GM23338 (cell line): ENCODE data around the gene SPATA9. TPM values are rescaled to one million over a fixed set of nuclear protein-coding genes. Genes with fewer than 3 reads are reported as not detected.

Source experiments
- ATAC-seq: fragments of 200-7000 bp; cut with Tn5 transposase; 3 replicates; pipeline ENCODE4 v1.9.1; 2020
- DNase-seq: peaks from one replicate; pipeline ENCODE4 v3.0.0-alpha.2; 2015; ENCODE audit warnings: low spot score
- H2AFZ ChIP-seq: fragments of 200-600 bp; sonication (generic); 2 replicates; pipeline ENCODE4 v1.8.0; 2016; ENCODE audit warnings: antibody characterized with exemption, mild to moderate bottlenecking, moderate library complexity
- H3F3A ChIP-seq: fragments of 200-600 bp; sonication (generic); replicated peaks from 2 replicates; pipeline ENCODE4 v1.8.0; 2017; ENCODE audit warnings: antibody characterized with exemption, mixed run types, low read depth
- H3K27ac ChIP-seq: fragments of 200-600 bp; sonication (generic); 2 replicates; pipeline ENCODE4 v1.6.1; 2016; ENCODE audit warnings: low read depth
- H3K27me3 ChIP-seq: fragments of 200-600 bp; sonication (generic); 2 replicates; pipeline ENCODE4 v1.8.0; 2016; ENCODE audit warnings: mild to moderate bottlenecking, mixed run types, moderate library complexity; ENCODE audit not compliant: insufficient read depth
- H3K36me3 ChIP-seq: fragments of 200-600 bp; sonication (generic); 2 replicates; pipeline ENCODE4 v1.8.0; 2016; ENCODE audit warnings: mild to moderate bottlenecking; ENCODE audit not compliant: insufficient read depth
- H3K4me1 ChIP-seq: fragments of 200-600 bp; sonication (generic); 2 replicates; pipeline ENCODE4 v1.8.0; 2016; ENCODE audit warnings: mild to moderate bottlenecking, moderate library complexity; ENCODE audit not compliant: insufficient read depth
- H3K4me2 ChIP-seq: fragments of 200-600 bp; sonication (generic); 2 replicates; pipeline ENCODE4 v1.7.1; 2017; ENCODE audit warnings: mixed run types
- H3K4me3 ChIP-seq: fragments of 200-600 bp; sonication (generic); 2 replicates; pipeline ENCODE4 v1.6.1; 2016; ENCODE audit warnings: mixed run types
- H3K79me2 ChIP-seq: fragments of 200-600 bp; sonication (generic); replicated peaks from 2 replicates; pipeline ENCODE4 v1.8.0; 2017; ENCODE audit warnings: mild to moderate bottlenecking; ENCODE audit not compliant: insufficient read depth
- H3K9me2 ChIP-seq: fragments of 200-600 bp; sonication (generic); 2 replicates; pipeline ENCODE4 v1.8.0; 2017; ENCODE audit not compliant: insufficient read depth
- H4K20me1 ChIP-seq: fragments of 200-600 bp; sonication (generic); replicated peaks from 2 replicates; pipeline ENCODE4 v1.8.0; 2017; ENCODE audit warnings: mild to moderate bottlenecking; ENCODE audit not compliant: insufficient read depth
- H3K27ac Mint-ChIP-seq: 2 replicates; pipeline ENCODE4 v1.8.0; 2020; ENCODE audit warnings: inconsistent platforms, mild to moderate bottlenecking, moderate library complexity, mixed read lengths
- H3K27me3 Mint-ChIP-seq: 3 replicates; pipeline ENCODE4 v1.8.0; 2022; ENCODE audit warnings: low read depth, mild to moderate bottlenecking, moderate library complexity, mixed read lengths, inconsistent platforms; ENCODE audit not compliant: insufficient read depth, poor library complexity
- H3K36me3 Mint-ChIP-seq: 3 replicates; pipeline ENCODE4 v1.8.0; 2021; ENCODE audit warnings: low read depth, mild to moderate bottlenecking, inconsistent platforms, moderate library complexity, mixed read lengths
- H3K4me1 Mint-ChIP-seq: 3 replicates; pipeline ENCODE4 v1.8.0; 2020; ENCODE audit warnings: mild to moderate bottlenecking, inconsistent platforms, mixed read lengths
- H3K4me3 Mint-ChIP-seq: 3 replicates; pipeline ENCODE4 v1.8.0; 2021; ENCODE audit warnings: moderate library complexity, mild to moderate bottlenecking, inconsistent platforms, mixed read lengths
- H3K9me3 Mint-ChIP-seq: 3 replicates; pipeline ENCODE4 v1.8.0; 2020; ENCODE audit warnings: moderate library complexity, mild to moderate bottlenecking, inconsistent platforms, mixed read lengths
- CTCF ChIP-seq, 2 experiments: fragments of 200-600 bp in 1 of 2; sonication (generic) in 1 of 2; conservative IDR thresholded peaks; 2 replicates each; pipeline versions ENCODE4 v1.5.1 to v1.6.1; 2016 to 2017; ENCODE audit warnings: antibody characterized with exemption in 2 of 2, low read depth in 2 of 2, mild to moderate bottlenecking in 2 of 2, moderate library complexity in 1 of 2
- EZH2phosphoT487 ChIP-seq: fragments of 200-600 bp; sonication (generic); IDR thresholded peaks from one replicate; pipeline ENCODE4 v1.8.1; 2018; ENCODE audit warnings: antibody characterized with exemption; ENCODE audit not compliant: unreplicated experiment
- JUNB ChIP-seq: IDR thresholded peaks from one replicate; pipeline ENCODE4 v1.6.1; 2016; ENCODE audit warnings: antibody characterized with exemption; ENCODE audit not compliant: unreplicated experiment
- NANOG ChIP-seq: IDR thresholded peaks from 2 replicates; pipeline ENCODE4 v1.6.1; 2016; ENCODE audit warnings: antibody characterized with exemption, borderline replicate concordance
- STAT1 ChIP-seq: IDR thresholded peaks from one replicate; pipeline ENCODE4 v1.6.1; 2016; ENCODE audit warnings: antibody characterized with exemption; ENCODE audit not compliant: unreplicated experiment
- ZNF462 ChIP-seq: fragments of 250-450 bp; sonication (Bioruptor Pico); IDR thresholded peaks from 2 replicates; pipeline ENCODE4 v1.5.0; 2020; ENCODE audit warnings: mild to moderate bottlenecking, moderate library complexity
- polyA plus RNA-seq: library from polyadenylated mRNA; unstranded; fragments of >200 nt; fragmentation: Nextera tagmentation; extraction: Ambion mirVana; gene quantifications from 2 replicates; pipeline ENCODE4 v1.2.1, GENCODE V29; 2016
- total RNA-seq: library from RNA; depleted of rRNA; stranded (reverse); fragments of >200 nt; shearing (Covaris generic); gene quantifications from 2 replicates; pipeline ENCODE4 v1.2.3, GENCODE V29; 2014

The SPATA9 gene
- total and polyA plus RNA-seq, 2 experiments from 2014 or later = not detected

DNA sequence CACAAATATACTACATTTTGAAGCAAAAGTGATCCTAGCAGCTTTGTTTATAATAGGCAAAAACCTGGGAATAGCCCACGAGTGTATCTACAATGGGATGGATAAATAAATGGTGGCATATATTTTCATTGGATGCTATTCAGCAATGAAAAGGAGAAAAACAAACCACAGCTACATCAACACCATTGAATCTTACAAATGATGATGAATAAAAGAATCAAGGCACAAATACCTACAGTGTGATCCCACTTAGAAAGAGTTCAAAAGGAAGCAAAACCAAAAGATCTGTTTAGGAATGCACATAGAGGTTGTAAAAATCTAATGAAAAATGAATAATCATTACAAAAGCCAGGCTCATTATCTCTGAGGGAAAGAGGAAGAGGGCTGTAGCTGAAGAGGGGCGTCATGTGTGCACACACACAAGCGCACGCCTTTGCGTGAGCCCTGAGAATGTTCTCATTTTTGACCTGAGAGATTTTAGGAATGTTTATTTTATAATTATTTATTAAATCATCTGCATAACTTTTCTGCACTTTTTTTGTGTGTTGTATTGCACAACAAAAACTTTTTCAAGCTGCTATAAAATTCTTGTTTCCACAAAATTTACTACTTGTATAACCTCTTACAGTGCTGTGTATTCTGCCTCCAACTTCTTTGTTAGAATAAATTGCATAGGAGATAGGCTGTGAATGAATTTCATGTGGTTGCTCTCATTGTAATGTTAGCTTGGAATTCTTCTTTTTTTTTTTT lies 42.5 kb upstream of the SPATA9 start:
- Histone ChIP-seq H3K4me1 (peaks cover 35% of the 10 kb centered on the region), H3K27me3 (peaks cover 33% of the 10 kb centered on the region), H2AFZ (no peak overlapping the region), H3F3A (no peaks in the 10 kb centered on the region), H3K4me3 (no peak overlapping the region), H3K36me3 (no peaks in the 10 kb centered on the region), H3K27ac (no peak overlapping the region), H3K9me2 (no peaks in the 10 kb centered on the region), H3K4me2 (no peak overlapping the region), H3K79me2 (no peaks in the 10 kb centered on the region), H4K20me1 (no peaks in the 10 kb centered on the region)
- peaks cover 7% of the 10 kb centered on the region for H3K27me3 Mint-ChIP-seq
- TF ChIP-seq CTCF (conservative IDR thresholded peaks at IDR 0.05; ENCODE audit: low read depth in 2 of 2) = no peak
- H3K36me3 Mint-ChIP-seq = no peaks in the 10 kb centered on the region
- no peak for ATAC-seq
- H3K27ac Mint-ChIP-seq = no peak overlapping the region
- H3K9me3 Mint-ChIP-seq = no peaks in the 10 kb centered on the region
- no peak for DNase-seq
- H3K4me1 Mint-ChIP-seq = peaks cover 57% of the 10 kb centered on the region
- no peak overlapping the region for H3K4me3 Mint-ChIP-seq

DNA sequence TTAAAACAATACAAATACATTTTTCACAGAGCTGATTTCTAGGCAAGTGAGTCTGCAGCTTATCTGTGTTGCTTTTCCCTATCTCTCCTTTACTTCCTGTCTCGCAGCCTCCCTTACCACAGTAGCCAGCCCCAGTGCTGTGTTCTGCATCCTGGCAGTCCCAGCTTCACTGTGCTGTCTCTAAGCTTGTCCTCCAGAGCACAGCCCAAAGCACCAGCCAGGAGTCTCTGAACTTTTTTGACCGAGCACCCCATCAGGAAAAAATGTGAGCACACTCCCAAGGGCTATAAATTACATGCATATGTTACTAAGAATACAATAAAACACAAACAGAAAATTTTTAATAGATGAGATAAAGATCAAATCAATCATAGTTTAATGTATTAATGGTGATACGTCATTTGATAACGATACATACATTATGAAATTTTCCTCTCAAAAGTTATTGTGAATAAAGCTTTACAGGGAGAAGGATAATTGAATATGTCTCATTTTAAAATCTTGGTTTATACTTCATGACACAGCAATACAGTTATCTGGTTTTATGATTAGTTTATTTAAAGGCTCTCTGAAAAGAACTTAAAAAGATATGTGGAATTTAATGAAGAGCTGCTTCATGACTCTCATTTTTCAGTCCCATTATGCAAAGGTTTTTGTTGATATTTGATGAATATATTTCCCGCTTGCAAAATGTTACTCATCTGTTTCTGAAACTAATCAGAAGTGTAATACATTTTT lies 41.0 kb upstream of the SPATA9 start:
- H3K27ac Mint-ChIP-seq = no peak overlapping the region
- Histone ChIP-seq H3F3A (no peaks in the 10 kb centered on the region), H3K27ac (no peak overlapping the region), H3K36me3 (no peaks in the 10 kb centered on the region), H3K4me2 (no peak overlapping the region), H3K27me3 (peaks cover 19% of the 10 kb centered on the region), H3K79me2 (no peaks in the 10 kb centered on the region), H3K4me1 (peaks cover 21% of the 10 kb centered on the region), H3K4me3 (no peak overlapping the region), H2AFZ (no peak overlapping the region), H4K20me1 (no peaks in the 10 kb centered on the region), H3K9me2 (no peaks in the 10 kb centered on the region)
- H3K27me3 Mint-ChIP-seq = peaks cover 2% of the 10 kb centered on the region
- no peaks in the 10 kb centered on the region for H3K9me3 Mint-ChIP-seq
- ATAC-seq (peak; percentile 90), DNase-seq (peak; percentile 28)
- no peaks in the 10 kb centered on the region for H3K36me3 Mint-ChIP-seq
- TF ChIP-seq STAT1 (no peak), NANOG (no peak), JUNB (no peak), ZNF462 (CRISPR knock-in tag) (no peak), EZH2phosphoT487 (no peak)
- no peak overlapping the region for H3K4me3 Mint-ChIP-seq
- H3K4me1 Mint-ChIP-seq = peaks cover 46% of the 10 kb centered on the region
